HEK293T (cell line): ENCODE results near the gene MTHFD2.

Experiments used
- CTCF ChIA-PET: fragments of 350-600 bp; formaldehyde crosslinking; extraction: SDS; loops from one replicate; lab custom pipeline; 2021; ENCODE audit warnings: antibody characterized with exemption, inconsistent platforms; lab: Yijun Ruan, JAX
- POLR2A ChIA-PET: fragments of 350-600 bp; formaldehyde crosslinking; extraction: SDS; loops from one replicate; lab custom pipeline; 2020; ENCODE audit warnings: antibody characterized with exemption, inconsistent platforms; lab: Yijun Ruan, JAX
- DNase-seq: peaks from one replicate; pipeline ENCODE4 v3.0.0; 2012; ENCODE audit warnings: mixed read lengths; ENCODE audit errors: extremely low spot score
- ARNT ChIP-seq: fragments of 450-650 bp; IDR thresholded peaks from 2 replicates; pipeline ENCODE4 v1.6.1; 2017; ENCODE audit warnings: mild to moderate bottlenecking
- BHLHE40 ChIP-seq: fragments of 450-650 bp; IDR thresholded peaks from 2 replicates; pipeline ENCODE4 v1.6.1; 2016; ENCODE audit warnings: mild to moderate bottlenecking, moderate library complexity, borderline replicate concordance
- CTBP1 ChIP-seq: fragments of 450-650 bp; IDR thresholded peaks from 2 replicates; pipeline ENCODE4 v1.6.1; 2016; ENCODE audit warnings: borderline replicate concordance
- ELF4 ChIP-seq: fragments of 450-650 bp; IDR thresholded peaks from 2 replicates; pipeline ENCODE4 v1.6.1; 2017; ENCODE audit warnings: antibody characterized with exemption
- FOXA1 ChIP-seq: fragments of 450-650 bp; IDR thresholded peaks from 2 replicates; pipeline ENCODE4 v1.6.1; 2016; ENCODE audit warnings: mild to moderate bottlenecking
- FOXK2 ChIP-seq: fragments of 450-650 bp; IDR thresholded peaks from 2 replicates; pipeline ENCODE4 v1.6.1; 2016; ENCODE audit warnings: mild to moderate bottlenecking
- FOXM1 ChIP-seq: fragments of 450-650 bp; IDR thresholded peaks from 2 replicates; pipeline ENCODE4 v1.6.1; 2017; ENCODE audit warnings: mild to moderate bottlenecking, borderline replicate concordance
- HDGF ChIP-seq: fragments of 450-650 bp; IDR thresholded peaks from 2 replicates; pipeline ENCODE4 v1.6.1; 2017; ENCODE audit warnings: antibody characterized with exemption, borderline replicate concordance
- L3MBTL2 ChIP-seq: fragments of 450-650 bp; conservative IDR thresholded peaks from 2 replicates; pipeline ENCODE4 v1.6.1; 2016; ENCODE audit warnings: mild to moderate bottlenecking
- LEF1 ChIP-seq: fragments of 450-650 bp; IDR thresholded peaks from 2 replicates; pipeline ENCODE4 v1.6.1; 2017; ENCODE audit warnings: mild to moderate bottlenecking, borderline replicate concordance
- NFRKB ChIP-seq: fragments of 450-650 bp; IDR thresholded peaks from 2 replicates; pipeline ENCODE4 v1.6.1; 2016; ENCODE audit warnings: mild to moderate bottlenecking, moderate library complexity
- SP1 ChIP-seq: fragments of 450-650 bp; IDR thresholded peaks from 2 replicates; pipeline ENCODE4 v1.6.1; 2017
- SUZ12 ChIP-seq: fragments of 450-650 bp; IDR thresholded peaks from 2 replicates; pipeline ENCODE4 v1.6.1; 2016; ENCODE audit warnings: mild to moderate bottlenecking
- TARDBP ChIP-seq: fragments of 450-650 bp; IDR thresholded peaks from 2 replicates; pipeline ENCODE4 v1.6.1; 2016
- ZNF384 ChIP-seq: fragments of 450-650 bp; IDR thresholded peaks from 2 replicates; pipeline ENCODE4 v1.6.1; 2016
- TF ChIP-seq, protein P1 (sequence below): fragments of 450-650 bp; IDR thresholded peaks from 2 replicates; pipeline ENCODE4 v1.6.1; 2016

MTHFD2 gene

DNA sequence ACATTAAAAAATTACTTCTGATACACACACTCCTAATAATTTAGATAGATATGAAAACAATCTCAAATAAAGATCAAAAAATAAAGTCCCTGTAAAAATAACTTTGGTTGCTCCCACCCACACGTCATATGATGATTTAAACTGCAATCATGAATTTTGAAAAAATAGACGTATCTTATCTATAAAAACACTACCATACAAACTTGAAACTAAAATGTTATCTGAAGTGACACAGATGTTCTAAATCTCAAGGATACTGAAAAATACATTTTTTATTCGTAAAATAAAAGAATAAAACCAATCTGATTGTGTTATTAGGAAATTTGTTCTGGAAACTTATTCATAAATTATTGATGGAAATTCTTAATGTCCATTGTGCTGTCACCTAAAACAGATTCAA lies 42.6 kb upstream of the MTHFD2 start:
- ChIA-PET POLR2A (no interaction called here), CTCF (no interaction called here)
- no peak for DNase-seq
- TF ChIP-seq, protein P1, sequence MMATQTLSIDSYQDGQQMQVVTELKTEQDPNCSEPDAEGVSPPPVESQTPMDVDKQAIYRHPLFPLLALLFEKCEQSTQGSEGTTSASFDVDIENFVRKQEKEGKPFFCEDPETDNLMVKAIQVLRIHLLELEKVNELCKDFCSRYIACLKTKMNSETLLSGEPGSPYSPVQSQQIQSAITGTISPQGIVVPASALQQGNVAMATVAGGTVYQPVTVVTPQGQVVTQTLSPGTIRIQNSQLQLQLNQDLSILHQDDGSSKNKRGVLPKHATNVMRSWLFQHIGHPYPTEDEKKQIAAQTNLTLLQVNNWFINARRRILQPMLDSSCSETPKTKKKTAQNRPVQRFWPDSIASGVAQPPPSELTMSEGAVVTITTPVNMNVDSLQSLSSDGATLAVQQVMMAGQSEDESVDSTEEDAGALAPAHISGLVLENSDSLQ = no peak
- TF ChIP-seq BHLHE40 (no peak), SP1 (no peak), FOXM1 (no peak), FOXK2 (no peak), NFRKB (no peak), FOXA1 (no peak), ZNF384 (no peak), HDGF (no peak), LEF1 (no peak), TARDBP (no peak)

GRCh38 chr2:74162951-74163350 lies 35.5 kb upstream of the MTHFD2 start:
- TF ChIP-seq ELF4 = no peak
- TF ChIP-seq NFRKB = no peak
- no peak for TF ChIP-seq SP1
- TF ChIP-seq SUZ12 = no peak
- no peak for TF ChIP-seq L3MBTL2
- no peak for TF ChIP-seq FOXK2
- no peak for TF ChIP-seq BHLHE40
- TF ChIP-seq FOXA1 = no peak
- no peak for TF ChIP-seq TARDBP
- TF ChIP-seq FOXM1 = no peak
- no peak for TF ChIP-seq ARNT
- TF ChIP-seq HDGF = no peak
- no peak for TF ChIP-seq ZNF384
- no peak for DNase-seq
- ChIA-PET CTCF (no interaction called here), POLR2A (interaction anchor here (1.7 kb wide), 1 partner anchor 11 kb away, joined by 4 read pairs; no protein-coding TSS in a partner anchor)

- POLR2A ChIA-PET = no interaction called here
- CTCF ChIA-PET = no interaction called here
- no peak for DNase-seq
- TF ChIP-seq SP1 (no peak), NFRKB (no peak), ELF4 (no peak), FOXA1 (no peak), LEF1 (no peak), CTBP1 (no peak), L3MBTL2 (no peak), BHLHE40 (no peak), HDGF (no peak), FOXK2 (no peak), SUZ12 (no peak), TARDBP (no peak), ZNF384 (no peak), ARNT (no peak), FOXM1 (no peak)
- TF ChIP-seq, protein P1 = no peak
Measured at GRCh38 chr2:74164761-74165160, 33.7 kb upstream of the MTHFD2 start.

DNA sequence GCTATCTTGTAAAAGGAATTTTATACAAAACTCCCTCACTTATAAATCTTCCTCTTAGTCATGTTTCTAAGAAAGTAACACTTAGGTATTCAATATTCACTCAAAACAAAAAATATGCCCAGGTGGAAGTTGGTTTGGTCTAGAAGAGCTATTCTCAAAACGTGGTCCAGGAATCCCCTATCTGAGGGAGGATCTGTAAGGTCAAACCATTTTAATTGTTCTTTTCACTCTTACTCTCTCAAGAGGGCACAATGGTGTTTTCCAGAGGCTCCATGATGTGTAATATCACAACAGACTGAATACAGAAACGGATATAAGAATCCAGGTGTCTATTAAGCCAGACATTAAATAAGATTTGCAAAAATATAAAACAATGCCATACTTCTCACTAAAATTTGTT lies 29.7 kb upstream of the MTHFD2 start:
- POLR2A ChIA-PET = no interaction called here
- DNase-seq = no peak
- TF ChIP-seq BHLHE40 = no peak
- TF ChIP-seq HDGF = no peak
- no peak for TF ChIP-seq CTBP1
- TF ChIP-seq LEF1 = no peak
- no peak for TF ChIP-seq L3MBTL2
- no peak for TF ChIP-seq NFRKB
- TF ChIP-seq TARDBP = no peak
- TF ChIP-seq ARNT = no peak
- TF ChIP-seq SP1 = no peak
- CTCF ChIA-PET = no interaction called here

DNA sequence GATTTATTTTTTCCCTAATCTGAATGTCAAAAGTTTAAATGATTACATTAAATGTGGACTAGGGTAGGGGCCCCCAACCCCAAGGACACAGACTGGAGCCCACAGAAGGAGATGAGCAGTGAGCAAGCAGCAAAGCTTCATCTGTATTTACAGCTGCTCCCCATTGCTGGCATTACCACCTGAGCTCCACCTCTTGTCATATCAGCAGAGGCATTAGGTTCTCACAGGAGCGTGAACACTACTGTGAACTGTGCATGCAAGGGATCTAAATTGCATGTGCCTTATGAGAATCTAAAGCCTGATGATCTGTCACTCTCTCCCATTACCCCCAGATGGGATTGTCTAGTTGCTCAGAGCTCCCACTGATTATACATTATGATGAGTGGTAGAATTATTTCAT lies 23.5 kb upstream of the MTHFD2 start:
- TF ChIP-seq BHLHE40 = no peak
- no peak for TF ChIP-seq ARNT
- no peak for TF ChIP-seq CTBP1
- no peak for TF ChIP-seq LEF1
- no peak for TF ChIP-seq TARDBP
- no peak for TF ChIP-seq SP1
- no peak for TF ChIP-seq FOXK2
- CTCF ChIA-PET = interaction anchor here (0.8 kb wide), 1 partner anchor 10 kb away, joined by 3 read pairs; no protein-coding TSS in a partner anchor

DNA sequence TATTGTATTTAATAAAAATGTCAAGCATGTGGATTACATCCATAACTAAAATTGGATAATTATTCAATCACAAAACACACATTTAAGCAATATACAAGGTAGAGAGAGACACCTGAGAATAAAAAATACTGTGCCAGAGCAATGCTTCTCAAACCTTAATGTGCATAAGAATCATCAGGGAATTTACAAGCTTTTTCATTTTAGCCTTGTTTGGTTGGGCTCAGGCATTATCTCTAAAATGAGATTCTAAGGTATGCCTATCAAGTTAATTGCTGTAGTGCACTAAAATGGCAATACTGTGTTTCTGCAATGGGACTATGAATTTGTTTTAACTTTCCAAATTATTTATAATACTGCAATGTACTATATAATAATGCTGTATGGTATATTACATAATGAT lies 20.7 kb upstream of the MTHFD2 start:
- CTCF ChIA-PET = interaction anchor here (0.6 to 1.3 kb wide), 2 partner anchors 20 to 26 kb away, joined by 4 to 5 read pairs; no protein-coding TSS in a partner anchor
- no peak for DNase-seq
- TF ChIP-seq ELF4 = no peak
- TF ChIP-seq ZNF384 = no peak
- TF ChIP-seq LEF1 = no peak
- no peak for TF ChIP-seq NFRKB
- TF ChIP-seq BHLHE40 = no peak
- TF ChIP-seq, protein P1 = peak; percentile 38
- no peak for TF ChIP-seq TARDBP
- TF ChIP-seq HDGF = no peak
- POLR2A ChIA-PET = interaction anchor here (0.6 to 3.0 kb wide), 11 partner anchors 8 to 349 kb away, joined by 3 to 36 read pairs (median 8); partner anchors contain the start of genes BOLA3, MTHFD2 and STAMBP

More for the DNA sequence above, 23.5 kb upstream of the MTHFD2 start:
- POLR2A ChIA-PET = no interaction called here
- DNase-seq = no peak
